Mucosa of descending colon (tissue), 3 donors: ENCODE results near the gene PLCB4. TPM values are rescaled to one million over a fixed set of nuclear protein-coding genes. Genes with fewer than 3 reads are reported as not detected.

Experiments used
- ATAC-seq: fragments of 200-7000 bp; cut with Tn5 transposase; one replicate; pipeline ENCODE4 v1.9.1; 2020; ENCODE audit warnings: mild to moderate bottlenecking, moderate library complexity
- DNase-seq, 3 donors: peaks; one replicate each; pipeline ENCODE4 v3.0.0-alpha.2; 2020
- H3K36me3 ChIP-seq: fragments of 200-600 bp; one replicate; pipeline ENCODE4 v1.8.0; 2021; ENCODE audit warnings: low read depth, mild to moderate bottlenecking
- H3K4me1 ChIP-seq: fragments of 200-600 bp; one replicate; pipeline ENCODE4 v1.8.0; 2021; ENCODE audit warnings: low read depth, mild to moderate bottlenecking
- H3K4me3 ChIP-seq: fragments of 200-600 bp; one replicate; pipeline ENCODE4 v1.8.0; 2021; ENCODE audit warnings: mild to moderate bottlenecking
- H3K9me3 ChIP-seq: fragments of 200-600 bp; one replicate; pipeline ENCODE4 v1.8.0; 2021; ENCODE audit warnings: mild to moderate bottlenecking
- CTCF ChIP-seq: fragments of 200-600 bp; IDR thresholded peaks from one replicate; pipeline ENCODE4 v1.8.0; 2022; ENCODE audit warnings: antibody characterized with exemption, mild to moderate bottlenecking
- intact Hi-C, 2 donors: fragments of 100-400 bp; cut with DNase I in 1 of 2; cut with micrococcal nuclease in 1 of 2; formaldehyde crosslinking; loops; one replicate each; pipeline versions ENCODE4 v1.11.0 to v1.11.1; 2022; cut with DNase I, micrococcal nuclease
- total RNA-seq, 3 donors: library from RNA; stranded (reverse); fragmentation: NEBNext Ultra II Directional in 2 of 3; extraction: Animal tissue kit (Norgen Biotek cat#: 25700) in 2 of 3; gene quantifications; one replicate each; pipeline versions ENCODE4 v1.2.1 to v1.2.4, GENCODE V29; 2021 to 2023
- donor health status: DM: no; HTN: no; CAD: no; lungs with moderate emphysema.
- donor health status: DM: no; HTN: no; CAD: no.
- donor health status: DM: no; HTN: yes; CAD: no.

The PLCB4 gene
- total RNA-seq, 3 donors from 2014 or later, result 37.8 to 55.0 (median 51.2) TPM

- no peaks in the 10 kb centered on the region for H3K9me3 ChIP-seq
- H3K4me1 ChIP-seq, result no peaks in the 10 kb centered on the region
- DNase-seq (no peak), ATAC-seq (no peak)
- H3K4me3 ChIP-seq, result no peak overlapping the region
- H3K36me3 ChIP-seq, result no peaks in the 10 kb centered on the region
- no peak for TF ChIP-seq CTCF
- intact Hi-C loops, result no loop called here
These were observed 53.7 kb downstream of the PLCB4 start for GRCh38 chr20:9122571-9122970.

GRCh38 chr20:9126527-9126926 lies 57.6 kb downstream of the PLCB4 start:
- Histone ChIP-seq H3K4me1 (no peaks in the 10 kb centered on the region), H3K9me3 (no peaks in the 10 kb centered on the region), H3K36me3 (no peaks in the 10 kb centered on the region), H3K4me3 (no peak overlapping the region)
- no peak for TF ChIP-seq CTCF
- ATAC-seq (no peak), DNase-seq (no peak)
- intact Hi-C loops, result no loop called here

- Histone ChIP-seq H3K4me3 (no peak overlapping the region), H3K4me1 (no peaks in the 10 kb centered on the region), H3K9me3 (peaks cover 3% of the 10 kb centered on the region), H3K36me3 (no peaks in the 10 kb centered on the region)
- DNase-seq (no peak), ATAC-seq (no peak)
- intact Hi-C loops, result no loop called here
- TF ChIP-seq CTCF, result no peak
These were observed 59.7 kb downstream of the PLCB4 start for GRCh38 chr20:9128568-9128967.

- no peak for DNase-seq
- Histone ChIP-seq H3K9me3 (peaks cover 3% of the 10 kb centered on the region), H3K36me3 (no peaks in the 10 kb centered on the region), H3K4me3 (no peak overlapping the region), H3K4me1 (no peaks in the 10 kb centered on the region)
- intact Hi-C loops, result no loop called here
- TF ChIP-seq CTCF, result no peak
- ATAC-seq, result no peak
These were observed 60.9 kb downstream of the PLCB4 start for GRCh38 chr20:9129756-9130155.

DNA sequence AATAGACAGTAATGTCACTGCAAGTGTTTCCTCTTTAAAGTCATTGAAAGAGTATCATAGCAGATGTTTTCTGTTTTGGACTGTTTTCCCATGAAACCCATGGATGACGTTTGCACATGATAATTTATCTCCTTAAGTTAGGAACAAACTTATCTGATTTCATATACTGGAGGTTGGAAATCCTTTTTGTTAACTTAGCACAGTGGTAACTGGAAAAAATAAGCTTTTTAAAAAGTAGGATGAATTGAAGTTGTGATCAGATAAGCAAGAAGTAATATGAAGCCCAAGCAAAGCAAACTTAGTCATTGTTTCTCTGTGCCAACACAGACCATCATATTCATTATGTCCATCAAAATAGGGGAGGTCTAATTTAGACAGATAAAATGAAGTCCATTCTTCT lies 61.6 kb downstream of the PLCB4 start:
- H3K4me3 ChIP-seq, result no peak overlapping the region
- ATAC-seq (no peak), DNase-seq (no peak)
- intact Hi-C loops, result no loop called here
- TF ChIP-seq CTCF, result no peak
- H3K4me1 ChIP-seq, result no peaks in the 10 kb centered on the region
- peaks cover 3% of the 10 kb centered on the region for H3K9me3 ChIP-seq
- H3K36me3 ChIP-seq, result no peaks in the 10 kb centered on the region

GRCh38 chr20:9131841-9132240 lies 63.0 kb downstream of the PLCB4 start:
- Histone ChIP-seq H3K4me1 (no peaks in the 10 kb centered on the region), H3K36me3 (no peaks in the 10 kb centered on the region), H3K4me3 (no peak overlapping the region), H3K9me3 (peaks cover 3% of the 10 kb centered on the region)
- TF ChIP-seq CTCF, result no peak
- DNase-seq, result no peak
- intact Hi-C loops, result no loop called here
- ATAC-seq, result no peak
